ENCODE measurements around the gene PLEKHA5.
"Not testable (repeated sequence)": the region's sequence is repeated elsewhere in the genome, so short reads cannot be mapped to it uniquely, and the experiment has no call there.

Gene PLEKHA5

GRCh38 chr12:19201661-19202060 lies 72.1 kb downstream of the PLEKHA5 start:
- no peak for DNase-seq (ENCODE audit: low read depth)

GRCh38 chr12:19203013-19203412 lies 73.5 kb downstream of the PLEKHA5 start:
- no peak for DNase-seq (ENCODE audit: low read depth)

GRCh38 chr12:19203539-19204506 lies 74.3 kb downstream of the PLEKHA5 start:
- no peak for DNase-seq (ENCODE audit: low read depth)

- DNase-seq (ENCODE audit: low read depth) = no peak
Observed at GRCh38 chr12:19205120-19205519, 75.6 kb downstream of the PLEKHA5 start.

- no peak for DNase-seq (ENCODE audit: low read depth)
Observed at GRCh38 chr12:19206493-19207077, 77.1 kb downstream of the PLEKHA5 start.

- no peak for DNase-seq (ENCODE audit: low read depth)
Observed at GRCh38 chr12:19208456-19208855, 78.9 kb downstream of the PLEKHA5 start.

DNA sequence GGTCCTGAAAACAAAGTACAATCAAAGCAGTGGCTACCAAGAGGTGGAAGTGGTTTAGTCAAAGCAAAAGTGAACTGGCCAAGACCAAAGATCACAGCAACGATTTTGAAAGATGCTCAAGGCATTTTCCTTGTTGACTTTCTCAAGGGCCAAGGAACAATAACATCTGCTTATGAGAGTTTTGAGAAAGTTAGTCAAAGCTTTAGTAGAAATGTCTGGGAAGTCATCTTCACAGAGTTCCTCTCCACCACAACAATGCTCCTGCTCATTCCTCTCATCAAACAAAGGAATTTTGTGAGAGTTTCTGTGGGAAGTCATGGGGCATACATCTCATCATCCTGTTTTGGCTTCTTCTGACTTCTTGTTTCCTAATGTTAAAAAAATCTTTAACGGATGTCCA lies 80.1 kb downstream of the PLEKHA5 start:
- no peak for DNase-seq (ENCODE audit: low read depth)

DNA sequence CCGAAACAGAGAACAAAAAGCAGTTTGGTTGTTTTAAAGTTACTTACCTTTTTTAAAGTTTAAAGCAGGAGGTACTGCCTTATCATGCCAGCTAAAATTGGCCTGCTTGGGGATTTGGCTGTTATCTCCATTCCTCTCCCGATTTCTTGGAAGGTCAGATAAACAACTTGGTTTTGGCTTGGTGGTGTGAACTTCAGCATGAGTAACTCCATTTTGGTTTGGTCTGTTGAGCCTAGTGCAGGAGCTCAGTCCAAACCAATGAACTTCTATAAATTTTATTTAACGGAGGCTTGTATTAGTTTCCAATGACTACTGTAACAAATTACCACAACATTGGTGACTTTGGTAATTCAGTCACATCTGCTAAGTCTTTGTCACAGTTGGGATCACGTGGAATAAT lies 82.3 kb downstream of the PLEKHA5 start:
- DNase-seq (ENCODE audit: low read depth) = no peak

DNA sequence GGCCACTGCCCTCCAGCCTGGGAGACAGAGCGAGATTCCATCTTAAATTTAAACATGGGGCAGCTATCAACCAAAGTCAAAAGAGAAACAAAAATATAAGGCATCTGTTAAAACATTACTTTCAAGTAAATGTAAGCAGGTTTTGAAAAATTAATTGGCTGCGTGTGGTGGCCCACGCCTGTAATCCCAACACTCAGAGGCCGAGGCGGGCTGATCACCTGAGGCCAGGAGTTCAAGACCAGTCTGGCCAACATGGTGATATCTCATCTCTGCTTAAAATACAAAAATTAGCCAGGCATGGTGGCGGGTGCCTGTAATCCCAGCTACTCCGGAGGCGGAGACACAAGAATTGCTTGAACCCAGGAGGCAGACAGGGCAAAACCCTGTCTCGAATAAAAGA lies 82.7 kb downstream of the PLEKHA5 start:
- DNase-seq (ENCODE audit: low read depth) = no peak

DNA sequence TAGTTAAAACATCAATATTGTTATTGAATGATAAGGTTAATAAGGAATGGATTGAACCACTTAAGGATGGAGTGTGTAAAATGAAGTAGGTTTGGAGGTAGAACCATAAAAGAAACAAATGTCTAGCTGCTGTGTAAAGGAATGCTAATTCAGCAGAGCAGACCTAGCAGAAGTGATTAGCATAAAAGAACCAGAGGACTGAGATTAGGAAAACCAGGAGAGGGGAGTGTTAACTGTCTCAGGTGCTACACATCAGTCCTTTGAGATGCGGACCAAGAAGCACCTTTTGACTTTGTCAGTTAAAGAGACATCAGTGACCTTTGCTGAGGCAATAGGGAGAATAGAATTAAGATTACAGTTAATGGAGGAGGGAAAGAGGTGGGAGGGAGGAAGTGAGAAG lies 84.5 kb downstream of the PLEKHA5 start:
- no peak for DNase-seq (ENCODE audit: low read depth)

DNA sequence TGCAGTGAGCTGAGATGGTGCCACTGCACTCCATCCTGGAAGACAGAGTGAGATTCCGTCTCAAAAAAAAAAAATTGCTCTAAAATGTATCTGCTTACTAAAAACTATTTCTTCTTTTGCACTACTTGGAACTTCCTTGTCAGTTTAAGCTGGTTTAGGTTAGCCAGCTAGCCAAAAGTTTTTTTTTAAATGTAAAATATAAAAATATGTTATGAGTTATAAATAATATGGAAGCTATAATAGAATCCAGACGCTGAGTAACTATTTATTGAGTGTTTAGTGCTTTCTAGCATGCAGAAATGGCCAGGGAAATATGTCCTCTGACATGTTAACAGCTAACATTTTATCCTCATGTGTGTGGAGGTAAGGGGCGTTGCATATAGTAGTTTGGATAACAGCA lies 85.6 kb downstream of the PLEKHA5 start:
- no peak for DNase-seq (ENCODE audit: low read depth)

- DNase-seq (ENCODE audit: low read depth) = no peak
Observed at GRCh38 chr12:19217446-19217845, 87.9 kb downstream of the PLEKHA5 start.

DNA sequence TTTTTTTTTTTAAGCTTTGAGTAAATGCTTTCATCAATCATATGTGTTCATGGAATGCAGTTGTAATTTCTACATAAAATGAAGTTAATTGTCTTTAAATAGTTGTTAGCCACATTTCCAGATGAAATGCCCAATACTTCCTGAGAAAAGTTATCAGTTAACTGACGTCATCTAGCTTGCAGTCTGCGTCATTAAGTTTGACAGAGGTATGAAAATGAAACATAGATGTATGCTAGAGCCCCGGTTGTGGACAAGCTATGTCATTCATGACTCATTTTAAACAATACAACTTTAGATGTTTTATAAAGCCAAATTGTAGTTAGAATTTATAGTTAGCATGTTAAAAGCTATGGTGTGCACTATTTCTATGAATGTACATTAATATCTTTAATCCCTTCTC lies 90.7 kb downstream of the PLEKHA5 start:
- no peak for DNase-seq (ENCODE audit: low read depth)

- DNase-seq (ENCODE audit: low read depth) = no peak
Observed at GRCh38 chr12:19220852-19221466, 91.4 kb downstream of the PLEKHA5 start.

DNA sequence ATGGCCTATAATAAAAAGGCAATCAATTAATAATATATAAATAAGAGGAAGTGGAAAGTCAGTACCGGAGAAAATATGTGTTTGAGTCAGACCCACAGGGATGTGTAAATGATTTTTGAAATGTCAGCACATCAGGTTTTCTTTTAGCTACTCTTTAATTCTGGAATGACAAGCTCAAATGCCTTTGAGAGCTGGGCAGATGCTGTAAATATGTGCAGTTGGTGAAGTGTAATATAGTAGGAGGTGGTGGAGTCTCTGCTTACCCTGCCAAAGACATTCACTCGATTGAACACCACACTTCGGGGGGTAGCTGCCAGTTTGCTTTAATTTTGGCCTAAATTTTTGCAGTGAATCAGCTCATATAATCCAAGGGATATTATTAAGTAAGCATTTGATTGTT lies 93.0 kb downstream of the PLEKHA5 start:
- no peak for DNase-seq (ENCODE audit: low read depth)

GRCh38 chr12:19223018-19223417 lies 93.5 kb downstream of the PLEKHA5 start:
- no peak for DNase-seq (ENCODE audit: low read depth)

- no peak for DNase-seq (ENCODE audit: low read depth)
Observed at GRCh38 chr12:19223695-19224094, 94.2 kb downstream of the PLEKHA5 start.

- no peak for DNase-seq (ENCODE audit: low read depth)
Observed at GRCh38 chr12:19224746-19225145, 95.2 kb downstream of the PLEKHA5 start.

GRCh38 chr12:19227190-19227879 lies 97.8 kb downstream of the PLEKHA5 start:
- no peak for DNase-seq (ENCODE audit: low read depth)

DNA sequence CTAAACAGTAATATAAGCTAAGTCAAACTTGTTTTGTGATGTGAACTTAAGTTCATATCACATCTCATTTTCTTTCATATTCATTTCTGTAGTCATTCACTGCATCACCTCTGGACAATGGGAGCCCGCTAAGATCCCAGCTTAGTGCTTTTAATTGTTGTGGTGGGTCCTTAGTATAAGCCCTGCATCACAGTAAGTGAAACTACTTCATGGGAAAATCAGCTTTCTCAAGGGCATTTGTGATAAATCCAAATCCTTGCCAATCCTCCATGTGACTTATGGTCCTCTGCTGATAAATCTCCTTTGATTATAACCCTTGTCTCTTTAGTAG lies 98.3 kb downstream of the PLEKHA5 start:
- no peak for DNase-seq (ENCODE audit: low read depth)

DNA sequence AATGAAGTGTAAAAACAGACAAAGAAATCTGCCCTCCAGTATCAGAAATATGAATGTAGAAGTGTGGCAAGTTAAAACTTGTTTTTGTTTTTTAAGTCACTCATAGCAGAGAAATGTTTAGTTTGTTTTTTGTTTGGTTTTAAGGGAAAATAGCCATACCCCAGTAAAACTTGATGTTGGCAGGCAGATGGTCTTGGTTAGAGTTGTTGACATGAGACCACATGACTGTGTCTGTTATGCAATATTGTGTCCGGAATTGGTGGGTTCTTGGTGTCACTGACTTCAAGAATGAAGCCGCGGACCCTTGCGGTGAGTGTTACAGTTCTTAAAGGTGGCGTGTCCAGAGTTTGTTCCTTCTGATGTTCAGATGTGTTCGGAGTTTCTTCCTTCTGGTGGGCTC lies 99.5 kb downstream of the PLEKHA5 start:
- DNase-seq (ENCODE audit: low read depth) = not testable (repeated sequence)

GRCh38 chr12:19230299-19230866 lies 100.8 kb downstream of the PLEKHA5 start:
- DNase-seq (ENCODE audit: low read depth) = no peak
